SJSA1 (cell line): ENCODE measurements around the gene YTHDF1. TPM values are rescaled to one million over a fixed set of nuclear protein-coding genes. Genes with fewer than 3 reads are reported as not detected.

Experiments
- DNase-seq, 2 experiments: peaks; one replicate each; pipeline ENCODE4 v3.0.0-alpha.2; 2015 to 2020; ENCODE audit warnings: low spot score in 2 of 2, low read depth in 1 of 2
- H3K27ac ChIP-seq: fragments of 250-450 bp; sonication (Bioruptor Pico); 2 replicates; pipeline ENCODE4 v1.5.1; 2020; ENCODE audit warnings: mild to moderate bottlenecking, moderate library complexity
- H3K27me3 ChIP-seq: fragments of 250-450 bp; sonication (Bioruptor Pico); replicated peaks from 2 replicates; pipeline ENCODE4 v1.5.1; 2020; ENCODE audit warnings: mild to moderate bottlenecking, moderate library complexity
- H3K36me3 ChIP-seq: fragments of 250-450 bp; sonication (Bioruptor Pico); 2 replicates; pipeline ENCODE4 v1.5.1; 2020; ENCODE audit warnings: mild to moderate bottlenecking
- H3K4me1 ChIP-seq: fragments of 250-450 bp; sonication (Bioruptor Pico); replicated peaks from 2 replicates; pipeline ENCODE4 v1.6.1; 2021; ENCODE audit warnings: mild to moderate bottlenecking
- H3K4me3 ChIP-seq: fragments of 250-450 bp; sonication (Bioruptor Pico); 2 replicates; pipeline ENCODE4 v1.5.1; 2020; ENCODE audit warnings: mild to moderate bottlenecking
- H3K9me3 ChIP-seq: fragments of 250-450 bp; sonication (Bioruptor Pico); replicated peaks from 2 replicates; pipeline ENCODE4 v1.5.1; 2020; ENCODE audit warnings: mild to moderate bottlenecking
- total RNA-seq: library from RNA; depleted of rRNA; stranded (reverse); fragments of >200 nt; shearing (Covaris generic); gene quantifications from 2 replicates; pipeline ENCODE4 v1.2.3, GENCODE V29; 2014

Gene YTHDF1
- total RNA-seq, 1 experiment from 2014 or later = 30.2 TPM

DNA sequence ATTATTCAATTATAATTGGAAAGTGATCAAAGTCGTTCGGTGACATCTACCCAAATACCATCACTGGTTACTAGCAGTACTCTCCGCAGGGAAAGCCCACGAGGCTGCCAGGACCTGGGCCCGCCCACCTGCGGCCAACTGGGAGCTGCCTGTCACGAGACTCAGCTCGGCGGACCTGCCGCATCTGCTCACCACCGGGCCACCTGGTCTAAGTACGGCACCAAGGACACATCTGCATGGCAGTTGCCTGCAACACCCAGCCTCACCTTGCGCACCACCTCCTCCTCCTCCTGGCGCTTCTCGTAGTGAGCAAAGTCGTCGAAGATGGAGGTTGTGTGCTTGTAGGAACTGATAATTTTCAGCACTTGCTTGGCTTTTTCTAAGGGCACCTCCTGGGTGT is 13.9 kb downstream of the YTHDF1 start:
- no peak for DNase-seq
- Histone ChIP-seq H3K4me1 (peaks cover 2% of the 10 kb centered on the region; the same call in 1 of the 2 replicates), H3K36me3 (peaks cover 85% of the 10 kb centered on the region), H3K27ac (no peak overlapping the region), H3K9me3 (no peaks in the 10 kb centered on the region), H3K4me3 (no peak overlapping the region), H3K27me3 (no peaks in the 10 kb centered on the region)

DNA sequence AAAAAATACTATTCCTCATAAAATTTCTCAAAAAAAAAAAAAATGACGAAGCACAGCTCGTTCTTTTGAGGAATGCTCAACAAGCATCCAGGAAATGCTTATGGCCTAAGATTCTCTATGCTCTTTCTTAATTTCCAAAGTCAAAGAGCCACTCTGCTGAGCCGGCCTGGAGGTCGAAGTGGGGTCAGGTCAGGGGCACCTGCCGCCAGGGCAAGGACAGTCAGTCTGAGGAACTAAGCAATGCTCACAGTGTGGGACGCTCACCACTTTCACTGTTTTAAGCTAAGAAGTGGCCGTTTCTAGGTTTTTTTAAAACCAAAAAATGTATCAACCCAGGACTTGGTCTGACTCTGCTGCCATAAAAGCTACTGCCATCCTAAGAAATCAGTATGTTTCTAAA is 17.3 kb downstream of the YTHDF1 start:
- DNase-seq = no peak
- Histone ChIP-seq H3K27me3 (no peaks in the 10 kb centered on the region), H3K9me3 (no peaks in the 10 kb centered on the region), H3K27ac (no peak overlapping the region), H3K36me3 (peaks cover 75% of the 10 kb centered on the region), H3K4me1 (no peaks in the 10 kb centered on the region), H3K4me3 (no peak overlapping the region)

DNA sequence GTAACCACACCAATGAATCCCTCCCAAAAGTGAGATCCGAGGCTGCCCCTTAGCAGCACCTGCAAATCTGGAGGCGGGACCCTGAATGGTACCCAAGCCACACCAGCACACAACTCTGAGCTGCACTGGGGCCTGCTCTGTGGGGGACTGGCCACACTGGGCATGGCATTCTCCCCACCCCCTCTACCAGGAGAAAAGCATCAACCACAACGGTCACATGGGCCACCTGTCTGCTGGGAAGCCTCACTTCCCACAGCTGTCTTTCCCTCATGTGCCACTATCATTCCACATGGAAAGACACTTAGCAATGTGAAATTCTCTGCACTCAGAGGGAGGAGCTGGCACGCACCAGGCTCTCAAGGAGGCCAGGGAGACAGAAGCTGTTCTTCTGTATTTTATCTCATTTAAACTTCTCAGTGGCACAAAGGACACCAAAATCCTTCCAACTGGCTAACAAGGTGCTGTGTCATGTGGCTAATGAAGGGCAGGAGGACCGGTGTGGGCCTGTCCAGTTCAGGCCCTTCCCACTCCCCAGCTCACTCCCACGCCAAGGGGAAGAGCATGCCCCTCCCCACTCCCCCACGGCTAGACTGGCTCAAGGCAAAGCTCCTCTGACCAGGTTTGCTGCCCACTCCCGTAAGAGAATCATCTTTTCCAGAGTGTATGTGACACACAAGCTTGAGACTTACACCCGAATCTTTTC is 19.0 kb downstream of the YTHDF1 start:
- Histone ChIP-seq H3K4me3 (no peak overlapping the region), H3K27me3 (no peaks in the 10 kb centered on the region), H3K36me3 (peaks cover 58% of the 10 kb centered on the region), H3K27ac (no peak overlapping the region), H3K4me1 (no peaks in the 10 kb centered on the region), H3K9me3 (no peaks in the 10 kb centered on the region)
- no peak for DNase-seq

DNA sequence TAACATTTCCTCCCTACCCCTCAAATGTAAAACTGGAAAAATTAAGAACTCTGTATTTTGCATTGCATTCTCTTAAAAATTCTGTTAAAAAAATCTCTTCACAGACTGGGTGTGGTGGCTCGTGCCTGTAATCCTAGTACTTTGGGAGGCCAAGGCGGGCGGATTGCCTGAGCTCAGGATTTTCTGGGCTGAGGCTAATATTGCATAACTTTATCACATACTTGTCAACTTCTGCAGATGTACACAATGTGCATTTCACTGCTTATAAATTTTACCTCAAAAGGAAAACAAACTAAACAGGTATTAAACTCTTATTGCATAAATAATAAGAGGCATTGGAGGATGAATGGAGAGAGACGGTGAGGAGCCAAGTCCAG is 21.1 kb downstream of the YTHDF1 start:
- Histone ChIP-seq H3K36me3 (peaks cover 41% of the 10 kb centered on the region), H3K9me3 (no peaks in the 10 kb centered on the region), H3K27ac (no peak overlapping the region), H3K4me1 (no peaks in the 10 kb centered on the region), H3K27me3 (no peaks in the 10 kb centered on the region), H3K4me3 (no peak overlapping the region)
- DNase-seq = no peak

DNA sequence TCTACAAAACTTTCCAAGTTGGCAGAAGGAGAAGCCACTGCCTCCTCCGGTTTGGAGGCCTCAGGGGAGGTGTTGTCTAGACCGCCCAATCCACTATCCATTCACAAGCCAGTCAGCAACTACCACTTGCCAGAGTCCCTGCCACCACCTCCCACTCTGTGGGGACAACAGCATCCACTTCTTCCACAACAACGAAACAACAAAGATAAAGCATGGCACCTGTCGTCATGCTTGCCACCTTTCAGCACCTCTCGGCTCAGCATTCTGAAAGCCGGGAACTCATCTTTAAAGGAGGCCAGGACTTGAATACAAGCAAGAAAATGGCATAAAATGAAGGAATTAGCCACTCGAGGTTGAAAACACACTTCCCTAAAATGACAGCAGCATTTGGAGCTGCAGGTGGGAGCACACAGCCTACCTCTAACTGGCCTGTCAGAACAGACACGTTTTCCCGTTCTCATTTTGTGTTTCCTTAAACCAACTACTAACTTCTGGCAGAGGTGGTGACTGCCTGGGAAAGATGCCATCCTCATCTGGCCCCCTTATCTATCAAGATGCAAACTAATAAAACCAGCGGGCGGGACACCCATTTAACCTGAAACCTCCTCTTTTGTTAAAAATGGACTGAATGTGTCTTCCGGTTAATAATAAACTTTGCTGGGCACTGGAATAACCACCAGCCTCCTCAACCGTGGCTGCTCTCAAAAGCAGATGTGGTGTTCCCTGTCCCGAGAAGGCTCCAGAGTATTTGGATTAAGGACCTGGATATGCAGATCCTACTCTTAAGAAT is 21.7 kb downstream of the YTHDF1 start:
- Histone ChIP-seq H3K9me3 (no peaks in the 10 kb centered on the region), H3K27me3 (no peaks in the 10 kb centered on the region), H3K4me1 (no peaks in the 10 kb centered on the region), H3K4me3 (no peak overlapping the region), H3K36me3 (peaks cover 41% of the 10 kb centered on the region), H3K27ac (no peak overlapping the region)
- no peak for DNase-seq

DNA sequence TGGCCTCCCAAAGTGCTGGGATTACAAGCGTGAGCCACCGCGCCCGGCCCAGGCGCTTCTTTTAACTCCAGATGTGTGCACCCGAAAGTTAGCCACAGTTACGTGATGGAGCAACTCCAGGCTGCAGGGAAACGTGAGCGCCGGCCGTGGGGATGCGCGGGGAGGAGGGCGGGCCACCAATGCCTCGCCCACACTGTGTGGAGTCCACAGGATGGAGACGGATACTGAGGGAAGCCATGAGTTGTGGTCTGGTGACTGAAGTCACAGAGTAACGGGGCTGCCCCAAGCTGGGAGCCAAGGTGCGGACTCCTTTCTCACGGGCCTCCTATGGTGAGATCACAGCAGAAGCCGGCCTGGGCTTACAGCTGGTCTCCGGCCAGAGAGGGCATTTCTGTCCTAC is 23.2 kb downstream of the YTHDF1 start:
- Histone ChIP-seq H3K27me3 (no peaks in the 10 kb centered on the region), H3K9me3 (no peaks in the 10 kb centered on the region), H3K4me3 (no peak overlapping the region), H3K27ac (no peak overlapping the region), H3K4me1 (no peaks in the 10 kb centered on the region), H3K36me3 (peaks cover 31% of the 10 kb centered on the region)
- DNase-seq = no peak

DNA sequence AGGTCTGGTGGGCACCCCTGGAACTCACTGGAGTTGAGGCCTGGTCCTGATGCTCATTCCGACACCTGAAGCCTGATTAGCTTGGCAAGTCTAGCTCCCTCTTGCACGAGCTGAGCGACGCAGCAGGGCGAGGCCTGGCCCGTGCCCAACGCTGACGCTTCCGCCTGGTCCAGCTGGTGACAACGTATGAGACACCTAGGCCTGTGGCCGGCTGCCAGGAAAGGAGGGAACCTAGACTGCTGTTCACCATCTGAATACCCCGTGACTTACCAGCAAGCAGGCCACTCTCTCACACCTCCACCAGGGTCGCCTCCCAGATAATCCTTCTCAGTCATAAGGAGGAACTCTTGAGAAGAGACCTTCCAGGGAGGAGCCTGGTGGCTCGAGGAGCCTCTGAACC is 24.5 kb downstream of the YTHDF1 start:
- Histone ChIP-seq H3K36me3 (peaks cover 18% of the 10 kb centered on the region), H3K4me1 (no peaks in the 10 kb centered on the region), H3K9me3 (no peaks in the 10 kb centered on the region), H3K4me3 (no peak overlapping the region), H3K27me3 (no peaks in the 10 kb centered on the region), H3K27ac (no peak overlapping the region)
- no peak for DNase-seq

DNA sequence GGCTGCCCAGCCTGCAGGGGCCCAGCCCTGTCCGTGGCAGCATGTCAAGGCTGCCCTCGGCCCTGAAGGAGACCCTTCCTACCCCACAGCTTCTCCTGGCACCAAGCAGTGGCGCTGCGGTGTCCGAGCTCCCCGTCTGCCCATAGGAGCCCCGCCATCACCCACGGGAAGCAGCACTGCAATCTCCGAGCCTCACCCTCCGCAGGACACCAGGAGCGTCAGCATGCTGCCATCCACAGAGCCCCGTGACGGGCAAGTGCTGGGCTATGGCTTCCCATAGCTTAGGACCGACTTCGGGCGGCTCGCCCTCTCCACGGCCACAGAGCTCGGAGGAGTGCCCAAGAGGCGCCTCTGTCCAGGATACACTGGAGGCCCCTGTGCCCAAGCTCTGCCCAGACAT is 25.1 kb downstream of the YTHDF1 start:
- no peak overlapping the region for H3K4me3 ChIP-seq
- no peak for DNase-seq
- H3K27me3 ChIP-seq = no peaks in the 10 kb centered on the region
- no peaks in the 10 kb centered on the region for H3K9me3 ChIP-seq
- no peaks in the 10 kb centered on the region for H3K4me1 ChIP-seq
- peaks cover 13% of the 10 kb centered on the region; the same call in 1 of the 2 replicates for H3K36me3 ChIP-seq
- H3K27ac ChIP-seq = no peak overlapping the region

DNA sequence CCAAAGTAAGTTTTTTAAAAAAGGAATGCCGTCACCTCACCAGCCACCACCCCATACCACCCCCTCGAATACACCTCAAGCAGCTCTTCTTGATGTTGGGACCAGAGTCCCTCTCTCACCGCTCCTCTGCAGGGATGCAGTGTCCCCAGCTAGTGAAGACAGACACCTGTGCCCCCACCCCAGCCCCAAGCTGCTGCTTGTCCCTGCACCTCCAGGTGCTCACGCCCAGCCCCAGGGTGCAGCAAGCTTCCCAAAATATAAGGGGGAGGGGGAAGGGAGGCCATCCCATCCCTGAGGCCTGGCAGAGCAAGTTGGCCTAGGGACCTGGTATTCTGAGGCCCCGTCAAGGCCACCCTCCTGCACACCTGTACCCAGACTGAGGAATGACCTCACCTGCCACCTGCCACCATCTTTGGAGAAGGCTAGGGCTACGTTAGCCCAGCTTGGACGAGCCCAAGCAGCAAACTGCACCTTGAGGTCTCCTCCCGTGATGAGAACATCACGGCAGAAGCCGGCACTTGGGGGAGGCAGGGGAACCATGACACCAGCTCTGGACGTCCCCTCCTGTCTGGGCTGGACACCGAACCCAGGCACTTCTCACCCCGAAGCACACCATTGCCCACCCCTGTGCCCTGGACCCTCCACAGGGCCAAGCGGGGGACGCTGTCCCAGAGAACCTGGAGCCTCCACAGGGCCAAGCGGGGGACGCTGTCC is 25.9 kb downstream of the YTHDF1 start:
- H3K27ac ChIP-seq = no peak overlapping the region
- no peak overlapping the region for H3K4me3 ChIP-seq
- H3K27me3 ChIP-seq = no peaks in the 10 kb centered on the region
- peaks cover 6% of the 10 kb centered on the region; the same call in 1 of the 2 replicates for H3K36me3 ChIP-seq
- DNase-seq = no peak
- no peaks in the 10 kb centered on the region for H3K4me1 ChIP-seq
- no peaks in the 10 kb centered on the region for H3K9me3 ChIP-seq

DNA sequence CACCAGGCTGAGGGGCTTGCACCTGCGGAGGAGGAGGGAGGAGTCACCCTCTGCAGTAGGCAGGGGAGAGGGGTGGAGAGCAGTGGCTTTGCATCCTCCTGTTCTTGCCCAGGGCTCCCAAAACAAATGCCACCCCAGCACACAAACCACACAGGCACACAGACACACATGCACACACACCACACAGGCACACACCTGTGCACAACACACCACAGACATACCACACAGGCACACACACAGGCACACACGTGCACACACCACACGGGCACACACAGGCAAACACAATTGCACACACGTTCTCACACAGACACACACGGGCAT is 26.6 kb downstream of the YTHDF1 start:
- H3K36me3 ChIP-seq = 0 out of 2 replicates have a peak, but pooled peaks cover 3% of the 10 kb centered on the region
- H3K27me3 ChIP-seq = no peaks in the 10 kb centered on the region
- no peak overlapping the region for H3K27ac ChIP-seq
- no peak for DNase-seq
- H3K4me3 ChIP-seq = no peak overlapping the region
- no peaks in the 10 kb centered on the region for H3K4me1 ChIP-seq
- H3K9me3 ChIP-seq = no peaks in the 10 kb centered on the region

DNA sequence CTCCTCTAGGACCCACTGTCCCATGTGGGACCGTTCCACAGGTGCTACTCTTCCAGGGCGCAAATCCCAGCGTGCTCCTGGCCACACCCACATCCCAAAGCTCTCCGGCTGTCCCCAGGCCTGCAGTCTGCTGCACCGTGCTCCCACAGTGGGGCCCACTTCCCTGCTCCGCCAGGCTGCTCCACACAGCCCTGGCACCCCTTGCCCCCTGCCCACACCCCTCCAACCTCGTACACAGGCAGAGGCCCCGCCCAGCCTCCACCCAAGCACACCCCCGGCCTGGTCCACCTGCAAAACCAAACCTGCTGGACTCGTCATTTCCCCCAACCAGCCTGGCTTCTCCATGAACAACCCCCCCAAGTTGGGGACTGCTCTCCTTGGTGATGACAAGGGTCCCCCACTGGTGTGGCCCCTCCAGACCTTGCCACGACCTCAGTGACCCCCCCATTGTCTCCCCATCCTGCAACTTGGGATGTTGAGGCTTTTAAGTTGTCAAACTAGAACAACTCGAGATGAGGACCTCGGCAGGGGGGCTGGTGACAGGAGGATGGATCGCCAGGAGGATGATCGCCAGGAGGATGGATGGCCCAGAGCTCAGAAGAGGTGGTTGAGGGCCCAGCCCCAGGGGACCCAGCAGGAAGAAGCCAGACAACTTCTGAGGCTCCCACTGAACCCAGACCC is 27.1 kb downstream of the YTHDF1 start:
- H3K4me1 ChIP-seq = no peaks in the 10 kb centered on the region
- no peaks in the 10 kb centered on the region for H3K36me3 ChIP-seq

DNA sequence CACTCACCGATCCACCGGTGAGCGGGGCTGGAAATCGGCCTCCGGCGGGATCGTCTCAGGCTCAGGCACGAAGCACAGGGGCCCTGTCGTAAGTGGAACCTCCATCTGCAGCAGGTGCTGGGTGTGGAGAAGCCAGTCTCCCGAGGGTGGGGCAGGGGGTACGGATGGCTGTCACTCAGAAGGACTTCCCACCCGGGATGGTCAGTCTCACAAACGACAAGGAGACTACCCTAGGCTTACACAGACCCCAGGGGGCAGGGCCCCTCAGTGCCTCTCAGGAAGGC is 27.8 kb downstream of the YTHDF1 start:
- H3K27me3 ChIP-seq = peaks cover 2% of the 10 kb centered on the region; the same call in 1 of the 2 replicates

More for the DNA sequence above, 27.1 kb downstream of the YTHDF1 start:
- H3K27ac ChIP-seq = no peak overlapping the region
- DNase-seq = no peak
- H3K4me3 ChIP-seq = no peak overlapping the region
- no peaks in the 10 kb centered on the region for H3K9me3 ChIP-seq
- no peaks in the 10 kb centered on the region for H3K27me3 ChIP-seq

DNA sequence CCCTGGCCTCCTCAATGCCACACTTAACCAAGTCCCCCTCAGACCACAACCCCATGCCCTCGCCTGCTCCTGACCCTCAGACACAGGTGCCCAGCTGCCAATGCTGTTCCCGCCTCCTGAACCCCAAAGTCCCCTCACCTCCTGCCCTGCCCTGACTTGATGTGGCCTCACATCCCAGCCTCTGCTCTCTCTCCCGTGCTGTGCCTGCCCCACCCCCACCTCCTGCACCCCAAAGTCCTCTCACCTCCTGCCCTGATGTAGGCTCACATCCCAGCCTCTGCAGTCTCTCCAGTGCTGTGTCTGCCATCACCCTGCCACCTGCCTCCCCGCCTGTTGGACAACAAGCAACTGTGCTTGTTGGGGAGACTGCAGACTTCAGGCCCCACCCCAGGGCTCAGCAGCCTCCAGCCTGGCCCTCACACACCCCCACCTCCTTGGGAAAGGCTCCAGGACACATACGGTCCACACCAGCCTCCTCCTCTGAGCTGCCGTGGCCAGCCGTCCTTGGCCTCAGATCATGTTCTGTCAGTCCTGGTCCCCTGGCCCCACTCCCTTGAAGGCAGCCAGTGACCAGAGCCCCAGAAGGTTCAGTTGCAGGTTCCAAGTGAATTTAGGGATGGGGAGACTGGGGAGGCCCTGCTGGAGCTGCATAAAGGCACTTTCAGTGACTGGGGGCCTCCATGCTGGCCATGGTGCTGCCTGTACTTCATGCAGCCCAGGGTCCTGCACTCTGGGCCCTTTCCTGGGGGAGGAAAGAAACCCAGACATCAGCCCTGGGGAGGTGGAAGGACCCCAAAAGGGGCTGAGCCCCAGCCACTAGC is 28.4 kb downstream of the YTHDF1 start:
- Histone ChIP-seq H3K4me3 (no peak overlapping the region), H3K4me1 (no peaks in the 10 kb centered on the region), H3K27me3 (peaks cover 7% of the 10 kb centered on the region; the same call in 1 of the 2 replicates), H3K36me3 (no peaks in the 10 kb centered on the region), H3K27ac (no peak overlapping the region), H3K9me3 (no peaks in the 10 kb centered on the region)
- no peak for DNase-seq

More for the DNA sequence above, 27.8 kb downstream of the YTHDF1 start:
- no peaks in the 10 kb centered on the region for H3K4me1 ChIP-seq
- H3K4me3 ChIP-seq = no peak overlapping the region
- H3K9me3 ChIP-seq = no peaks in the 10 kb centered on the region
- no peaks in the 10 kb centered on the region for H3K36me3 ChIP-seq
- H3K27ac ChIP-seq = no peak overlapping the region
- DNase-seq = no peak
